ENCODE data around the gene TEPSIN. TPM values are rescaled to one million over a fixed set of nuclear protein-coding genes. Genes with fewer than 3 reads are reported as not detected.

The TEPSIN gene
- total RNA-seq, 2 donors from 2014 or later, result 30.0 to 45.0 TPM

DNA sequence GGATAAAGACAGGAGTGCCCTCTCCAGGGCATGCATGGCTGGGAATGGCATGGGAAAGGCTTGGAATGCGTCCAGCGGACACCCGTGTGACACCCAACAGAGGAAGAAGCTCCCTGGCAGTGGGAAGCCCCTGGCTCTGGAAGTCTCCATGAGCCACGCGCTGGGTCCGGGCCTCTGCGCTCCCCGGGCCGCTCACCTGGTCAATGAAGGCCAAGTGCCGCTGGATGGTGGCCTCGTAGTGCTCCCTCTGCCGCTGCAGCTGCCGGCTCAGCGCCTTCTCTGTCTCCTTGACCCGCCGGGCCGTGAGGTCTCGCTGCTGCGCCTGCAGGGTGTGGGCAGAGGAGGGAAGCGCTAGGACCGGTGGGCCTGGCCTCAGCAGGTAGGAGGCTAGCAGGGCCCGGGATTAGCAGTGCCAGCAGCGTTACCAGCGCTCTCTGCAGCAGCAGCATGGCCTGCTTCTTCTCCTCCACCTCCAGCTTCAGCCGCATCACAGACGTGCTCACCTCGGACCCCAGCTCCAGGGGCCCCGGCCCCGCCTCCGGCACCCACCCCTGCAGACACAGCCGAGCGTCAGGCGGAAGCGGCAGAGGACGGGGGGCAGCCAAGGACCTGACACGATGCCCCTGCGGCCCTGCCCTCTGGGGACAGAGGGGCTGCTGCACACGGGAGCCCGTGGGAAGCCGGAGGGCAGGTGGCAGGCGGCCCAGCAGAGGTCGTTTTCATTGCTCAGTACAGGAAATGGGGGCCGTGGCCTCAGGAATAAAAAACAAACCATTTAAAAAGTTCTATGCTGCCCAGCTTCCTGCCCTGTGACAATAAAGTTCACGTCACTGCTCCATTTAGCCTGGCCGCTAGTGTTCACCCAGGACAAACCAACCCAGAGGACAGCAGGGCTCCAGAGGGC is 42.1 kb downstream of the TEPSIN start:
- Mint-ChIP-seq H3K27me3 (ENCODE audit: insufficient read depth) (no peaks in the 10 kb centered on the region), H3K4me1 (no peaks in the 10 kb centered on the region), H3K36me3 (ENCODE audit: low read depth) (peaks cover 12% of the 10 kb centered on the region), H3K27ac (no peak overlapping the region), H3K4me3 (no peak overlapping the region), H3K9me3 (no peaks in the 10 kb centered on the region)
- TF ChIP-seq CTCF (conservative IDR thresholded peaks at IDR 0.05), result no peak
- H3K4me3 ChIP-seq (ENCODE audit: low read length), result no peak overlapping the region
- no peaks in the 10 kb centered on the region for H3K9me3 ChIP-seq (ENCODE audit: control insufficient read depth, low read length)
- no peaks in the 10 kb centered on the region for H3K4me1 ChIP-seq (ENCODE audit: control insufficient read depth, insufficient read depth, low read length)
- no peaks in the 10 kb centered on the region for H3K27me3 ChIP-seq (ENCODE audit: control insufficient read depth, insufficient read depth, low read length, poor library complexity, severe bottlenecking)
- H3K36me3 ChIP-seq (ENCODE audit: control insufficient read depth, insufficient read depth, low read length), result peaks cover 3% of the 10 kb centered on the region
- no peak overlapping the region for H3K27ac ChIP-seq (ENCODE audit: low read depth, low read length)
- DNase-seq, result no peak
- H3K9ac ChIP-seq (ENCODE audit: extremely low read depth, low read length, poor library complexity, severe bottlenecking), result no peak overlapping the region
- 94 to 96% methylated on average over 19 to 45 of the region's 45 CpGs for WGBS, 2 experiments (ENCODE audit: insufficient coverage in 1 of 2, insufficient read length in 1 of 2)

- H3K4me1 ChIP-seq (ENCODE audit: control insufficient read depth, insufficient read depth, low read length), result no peaks in the 10 kb centered on the region
- no peaks in the 10 kb centered on the region for H3K4me1 Mint-ChIP-seq
- no peak overlapping the region for H3K4me3 Mint-ChIP-seq
- no peaks in the 10 kb centered on the region for H3K27me3 Mint-ChIP-seq (ENCODE audit: insufficient read depth)
- H3K27ac ChIP-seq (ENCODE audit: low read depth, low read length), result no peak overlapping the region
- H3K9ac ChIP-seq (ENCODE audit: extremely low read depth, low read length, poor library complexity, severe bottlenecking), result no peak overlapping the region
- no peaks in the 10 kb centered on the region for H3K36me3 ChIP-seq (ENCODE audit: control insufficient read depth, insufficient read depth, low read length)
- DNase-seq, result no peak
- no peaks in the 10 kb centered on the region for H3K9me3 Mint-ChIP-seq
- H3K27ac Mint-ChIP-seq, result no peak overlapping the region
- no peak for TF ChIP-seq CTCF (conservative IDR thresholded peaks at IDR 0.05)
- H3K36me3 Mint-ChIP-seq (ENCODE audit: low read depth), result peaks cover 7% of the 10 kb centered on the region
- no peaks in the 10 kb centered on the region for H3K27me3 ChIP-seq (ENCODE audit: control insufficient read depth, insufficient read depth, low read length, poor library complexity, severe bottlenecking)
- no peak overlapping the region for H3K4me3 ChIP-seq (ENCODE audit: low read length)
- 94 to 95% methylated on average over 4 to 14 of the region's 14 CpGs for WGBS, 2 experiments (ENCODE audit: insufficient coverage in 1 of 2, insufficient read length in 1 of 2)
- no peaks in the 10 kb centered on the region for H3K9me3 ChIP-seq (ENCODE audit: control insufficient read depth, low read length)
Observed at GRCh38 chr17:81195941-81196495, 42.8 kb downstream of the TEPSIN start.

GRCh38 chr17:81194941-81195901 is 43.6 kb downstream of the TEPSIN start:
- H3K9me3 ChIP-seq (ENCODE audit: control insufficient read depth, low read length), result no peaks in the 10 kb centered on the region
- H3K9ac ChIP-seq (ENCODE audit: extremely low read depth, low read length, poor library complexity, severe bottlenecking), result no peak overlapping the region
- no peak overlapping the region for H3K4me3 ChIP-seq (ENCODE audit: low read length)
- Mint-ChIP-seq H3K9me3 (no peaks in the 10 kb centered on the region), H3K4me3 (no peak overlapping the region), H3K4me1 (no peaks in the 10 kb centered on the region), H3K36me3 (ENCODE audit: low read depth) (peaks cover 4% of the 10 kb centered on the region), H3K27me3 (ENCODE audit: insufficient read depth) (no peaks in the 10 kb centered on the region), H3K27ac (no peak overlapping the region)
- H3K27me3 ChIP-seq (ENCODE audit: control insufficient read depth, insufficient read depth, low read length, poor library complexity, severe bottlenecking), result no peaks in the 10 kb centered on the region
- H3K27ac ChIP-seq (ENCODE audit: low read depth, low read length), result no peak overlapping the region
- 94 to 96% methylated on average over 30 to 37 of the region's 37 CpGs for WGBS, 2 experiments (ENCODE audit: insufficient coverage in 1 of 2, insufficient read length in 1 of 2)
- H3K4me1 ChIP-seq (ENCODE audit: control insufficient read depth, insufficient read depth, low read length), result no peaks in the 10 kb centered on the region
- no peak for DNase-seq
- TF ChIP-seq CTCF (conservative IDR thresholded peaks at IDR 0.05), result no peak
- H3K36me3 ChIP-seq (ENCODE audit: control insufficient read depth, insufficient read depth, low read length), result no peaks in the 10 kb centered on the region

Measured in endodermal cell (in vitro differentiated cells).